CD14-positive monocyte (primary cell): ENCODE results near the gene UGT2B17. TPM values are rescaled to one million over a fixed set of nuclear protein-coding genes. Genes with fewer than 3 reads are reported as not detected.

Experiments used
- DNase-seq, 3 donors: peaks; one replicate each; pipeline ENCODE4 v3.0.0-alpha.2; 2011 to 2022
- H2AFZ ChIP-seq: 2 replicates; pipeline ENCODE4 v1.6.0; 2012; ENCODE audit warnings: mild to moderate bottlenecking, low read depth, low read length, inconsistent platforms; ENCODE audit not compliant: insufficient read depth, poor library complexity, severe bottlenecking
- H3K27ac ChIP-seq, 2 donors: 1 replicate in 1 of 2; 2 replicates in 1 of 2; pipeline ENCODE4 v1.5.1; 2012 to 2013; ENCODE audit warnings: low read length in 2 of 2, control low read depth in 1 of 2, inconsistent platforms in 1 of 2, low read depth in 1 of 2, mild to moderate bottlenecking in 1 of 2
- H3K27me3 ChIP-seq, 2 donors: one replicate each; pipeline versions ENCODE4 v1.6.0 to v1.6.1; 2011 to 2013; ENCODE audit warnings: low read length in 2 of 2; ENCODE audit not compliant: control insufficient read depth in 2 of 2, insufficient read depth in 2 of 2
- H3K36me3 ChIP-seq, 2 donors: replicated peaks in 1 of 2; 1 replicate in 1 of 2; 2 replicates in 1 of 2; pipeline versions ENCODE4 v1.5.1 to v1.6.1; 2012 to 2013; ENCODE audit warnings: low read length in 2 of 2, control low read depth in 1 of 2, inconsistent platforms in 1 of 2, mild to moderate bottlenecking in 1 of 2; ENCODE audit not compliant: insufficient read depth in 2 of 2, control insufficient read depth in 1 of 2
- H3K4me1 ChIP-seq, 2 donors: 1 replicate in 1 of 2; 2 replicates in 1 of 2; pipeline versions ENCODE4 v1.5.1 to v1.6.1; 2012 to 2013; ENCODE audit warnings: low read length in 2 of 2, control low read depth in 1 of 2, inconsistent platforms in 1 of 2, mild to moderate bottlenecking in 1 of 2, moderate library complexity in 1 of 2; ENCODE audit not compliant: insufficient read depth in 2 of 2, control insufficient read depth in 1 of 2
- H3K4me2 ChIP-seq: replicated peaks from 2 replicates; pipeline ENCODE3; 2012; ENCODE audit warnings: low read length, moderate library complexity, mild to moderate bottlenecking; ENCODE audit not compliant: poor library complexity, severe bottlenecking; ENCODE audit errors: extremely low read depth
- H3K4me3 ChIP-seq, 3 experiments: fragments of 200-600 bp in 1 of 3; sonication (generic) in 1 of 3; replicated peaks in 1 of 3; 1 replicate in 2 of 3; 2 replicates in 1 of 3; pipeline ENCODE4 v1.5.1; 2011 to 2013; ENCODE audit warnings: low read length in 3 of 3, mild to moderate bottlenecking in 3 of 3, control low read depth in 2 of 3, low read depth in 2 of 3, inconsistent platforms in 1 of 3, moderate library complexity in 1 of 3
- H3K79me2 ChIP-seq: 2 replicates; pipeline ENCODE4 v1.6.0; 2012; ENCODE audit warnings: mild to moderate bottlenecking, control low read depth, inconsistent platforms, low read length, moderate library complexity; ENCODE audit not compliant: insufficient read depth
- H3K9ac ChIP-seq: 2 replicates; pipeline ENCODE4 v1.6.0; 2017; ENCODE audit warnings: low read length, mild to moderate bottlenecking; ENCODE audit not compliant: insufficient read depth, poor library complexity, severe bottlenecking
- H3K9me3 ChIP-seq, 2 donors: replicated peaks in 1 of 2; 1 replicate in 1 of 2; 2 replicates in 1 of 2; pipeline versions ENCODE4 v1.5.1 to v1.6.1; 2012 to 2013; ENCODE audit warnings: low read length in 2 of 2, control low read depth in 1 of 2; ENCODE audit not compliant: control insufficient read depth in 1 of 2, insufficient read depth in 1 of 2
- H4K20me1 ChIP-seq: 2 replicates; pipeline ENCODE4 v1.6.0; 2012; ENCODE audit warnings: mild to moderate bottlenecking, low read length, control low read depth, moderate library complexity; ENCODE audit not compliant: insufficient read depth
- H3K27ac Mint-ChIP-seq, 7 donors: one replicate each; pipeline ENCODE4 v1.8.0; 2020; ENCODE audit warnings: mild to moderate bottlenecking in 7 of 7, mixed read lengths in 7 of 7, moderate library complexity in 6 of 7, inconsistent platforms in 2 of 7
- H3K27me3 Mint-ChIP-seq, 3 donors: one replicate each; pipeline ENCODE4 v1.8.0; 2021 to 2022; ENCODE audit warnings: low read depth in 3 of 3, mild to moderate bottlenecking in 3 of 3, mixed read lengths in 3 of 3, moderate library complexity in 3 of 3, inconsistent platforms in 1 of 3
- H3K36me3 Mint-ChIP-seq, 2 donors: one replicate each; pipeline ENCODE4 v1.8.0; 2020; ENCODE audit warnings: mixed read lengths in 2 of 2, inconsistent platforms in 1 of 2, mild to moderate bottlenecking in 1 of 2
- H3K4me1 Mint-ChIP-seq: one replicate; pipeline ENCODE4 v1.8.0; 2020; ENCODE audit warnings: mild to moderate bottlenecking, mixed read lengths
- H3K4me3 Mint-ChIP-seq, 2 donors: one replicate each; pipeline ENCODE4 v1.8.0; 2020; ENCODE audit warnings: mild to moderate bottlenecking in 2 of 2, mixed read lengths in 2 of 2, moderate library complexity in 1 of 2
- H3K9me3 Mint-ChIP-seq, 7 donors: one replicate each; pipeline ENCODE4 v1.8.0; 2020 to 2022; ENCODE audit warnings: mixed read lengths in 7 of 7, mild to moderate bottlenecking in 6 of 7, moderate library complexity in 6 of 7, inconsistent platforms in 2 of 7
- CTCF ChIP-seq: fragments of 200-600 bp; IDR thresholded peaks from one replicate; pipeline ENCODE4 v1.8.0; 2022; ENCODE audit warnings: antibody characterized with exemption, mild to moderate bottlenecking
- WGBS: methylation state at CpG from one replicate; pipeline ENCODE4 v1.1.5; 2013; ENCODE audit warnings: missing lambda C conversion rate; ENCODE audit not compliant: insufficient coverage; 5-methylcytosine and 5-hydroxymethylcytosine counted together
- intact Hi-C, 2 donors: fragments of 100-400 bp; cut with micrococcal nuclease; formaldehyde crosslinking; loops; one replicate each; pipeline versions ENCODE4 v1.15.0 to v1.15.1; 2023
- polyA plus RNA-seq, 3 donors: library from polyadenylated mRNA; depleted of rRNA in 1 of 3; unstranded in 2 of 3; stranded (reverse) in 1 of 3; fragments of 300-500 nt in 2 of 3; fragments of >200 nt in 1 of 3; fragmentation: Illumina TruSeq in 2 of 3; gene quantifications; 1 replicate in 2 of 3; 2 replicates in 1 of 3; pipeline ENCODE4 v1.2.3, GENCODE V29; 2012 to 2021

Gene UGT2B17
- polyA plus RNA-seq, 3 donors: not detected

GRCh38 chr4:68589790-68590189, 13.7 kb upstream of the UGT2B17 start:
- no peaks in the 10 kb centered on the region for H3K36me3 ChIP-seq
- intact Hi-C loops: no loop called here
- no peak for TF ChIP-seq CTCF

GRCh38 chr4:68582339-68582717, 6.2 kb upstream of the UGT2B17 start:
- peaks cover 0 to 1% (median 0%) of the 10 kb centered on the region in 3 donors for H3K27me3 Mint-ChIP-seq
- H3K36me3 ChIP-seq: no peaks in the 10 kb centered on the region
- H4K20me1 ChIP-seq: no peaks in the 10 kb centered on the region
- TF ChIP-seq CTCF: no peak
- no peak for DNase-seq
- H3K4me2 ChIP-seq: no peak overlapping the region
- H3K4me3 ChIP-seq: no peak overlapping the region
- H3K9ac ChIP-seq: no peak overlapping the region
- WGBS: no CpG with 5 or more reads among the region's 4 CpGs
- H3K4me1 ChIP-seq: no peaks in the 10 kb centered on the region
- H2AFZ ChIP-seq: no peak overlapping the region
- intact Hi-C loops: no loop called here
- peaks cover 0 to 31% (median 17%) of the 10 kb centered on the region in 7 donors for H3K9me3 Mint-ChIP-seq
- H3K79me2 ChIP-seq: no peaks in the 10 kb centered on the region
- H3K27ac ChIP-seq: no peak overlapping the region
- H3K36me3 Mint-ChIP-seq: no peaks in the 10 kb centered on the region
- no peaks in the 10 kb centered on the region for H3K4me1 Mint-ChIP-seq
- no peaks in the 10 kb centered on the region for H3K27me3 ChIP-seq
- H3K27ac Mint-ChIP-seq: no peak overlapping the region
- peaks cover 0 to 7% of the 10 kb centered on the region in 2 donors for H3K9me3 ChIP-seq
- H3K4me3 Mint-ChIP-seq: no peak overlapping the region

More at GRCh38 chr4:68589790-68590189, 13.7 kb upstream of the UGT2B17 start:
- Mint-ChIP-seq H3K36me3 (no peaks in the 10 kb centered on the region), H3K4me1 (no peaks in the 10 kb centered on the region), H3K9me3 (peaks cover 0 to 3% (median 0%) of the 10 kb centered on the region in 7 donors), H3K27ac (no peak overlapping the region), H3K4me3 (no peak overlapping the region), H3K27me3 (no peaks in the 10 kb centered on the region)
- Histone ChIP-seq H3K4me3 (no peak overlapping the region), H4K20me1 (no peaks in the 10 kb centered on the region), H3K4me2 (no peak overlapping the region), H3K27me3 (no peaks in the 10 kb centered on the region), H2AFZ (no peak overlapping the region), H3K9ac (no peak overlapping the region), H3K79me2 (no peaks in the 10 kb centered on the region), H3K9me3 (no peaks in the 10 kb centered on the region), H3K27ac (no peak overlapping the region), H3K4me1 (no peaks in the 10 kb centered on the region)
- no peak for DNase-seq
